Uterus (tissue), 4 donors: ENCODE measurements around the gene PHF1. TPM values are rescaled to one million over a fixed set of nuclear protein-coding genes. Genes with fewer than 3 reads are reported as not detected.
A peak's percentile ranks its signal among the peaks of the same experiment; 100 is the strongest.

ENCODE experiments used
- DNase-seq, 2 donors: peaks; one replicate each; pipeline ENCODE4 v3.0.0-alpha.2; 2019 to 2020
- H3K27ac ChIP-seq, 2 donors: fragments of 200-600 bp; sonication (generic); 1 replicate in 1 of 2; 2 replicates in 1 of 2; pipeline ENCODE4 v1.5.1; 2016 to 2018
- H3K27me3 ChIP-seq, 2 donors: fragments of 200-600 bp; sonication (generic); one replicate each; pipeline ENCODE4 v1.5.1; 2018 to 2019; ENCODE audit warnings: control low read depth in 1 of 2
- H3K36me3 ChIP-seq, 2 donors: fragments of 200-600 bp; sonication (generic); one replicate each; pipeline ENCODE4 v1.5.1; 2019; ENCODE audit warnings: control low read depth in 1 of 2
- H3K4me1 ChIP-seq, 2 donors: fragments of 200-600 bp; sonication (generic); one replicate each; pipeline ENCODE4 v1.5.1; 2018 to 2019; ENCODE audit warnings: control low read depth in 1 of 2
- H3K4me3 ChIP-seq, 2 donors: fragments of 200-600 bp; sonication (generic); 1 replicate in 1 of 2; 2 replicates in 1 of 2; pipeline ENCODE4 v1.5.1; 2018 to 2019; ENCODE audit warnings: mild to moderate bottlenecking in 1 of 2
- H3K9me3 ChIP-seq, 2 donors: fragments of 200-600 bp; sonication (generic); one replicate each; pipeline ENCODE4 v1.5.1; 2019; ENCODE audit warnings: control low read depth in 1 of 2
- POLR2A ChIP-seq, 2 donors: fragments of 450-650 bp; IDR thresholded peaks; one replicate each; pipeline ENCODE4 v1.6.1; 2016; ENCODE audit warnings: antibody characterized with exemption in 2 of 2, mild to moderate bottlenecking in 1 of 2, moderate library complexity in 1 of 2
- intact Hi-C: fragments of 100-400 bp; cut with DNase I; formaldehyde crosslinking; loops from one replicate; pipeline ENCODE4 v1.15.1; 2023; ENCODE audit warnings: low total_unique reads
- total RNA-seq, 4 donors: library from RNA; depleted of rRNA in 3 of 4; stranded (reverse); fragments of >200 nt in 3 of 4; gene quantifications; one replicate each; pipeline versions ENCODE4 v1.1.0 to v1.2.4, GENCODE V29; 2014 to 2023
- TF ChIP-seq, protein P1 (sequence below), 4 experiments: fragments of 200-600 bp in 2 of 4; fragments of 450-650 bp in 2 of 4; sonication (generic) in 2 of 4; IDR thresholded peaks; one replicate each; pipeline ENCODE4 v1.5.1; 2016 to 2019; ENCODE audit warnings: antibody characterized with exemption in 4 of 4, mild to moderate bottlenecking in 2 of 4, moderate library complexity in 1 of 4
- donor health status: DM: yes; HTN: yes; CAD: no.

PHF1 gene
- total RNA-seq, 4 donors from 2014 or later: 10.5 to 147 (median 35.3) TPM

DNA sequence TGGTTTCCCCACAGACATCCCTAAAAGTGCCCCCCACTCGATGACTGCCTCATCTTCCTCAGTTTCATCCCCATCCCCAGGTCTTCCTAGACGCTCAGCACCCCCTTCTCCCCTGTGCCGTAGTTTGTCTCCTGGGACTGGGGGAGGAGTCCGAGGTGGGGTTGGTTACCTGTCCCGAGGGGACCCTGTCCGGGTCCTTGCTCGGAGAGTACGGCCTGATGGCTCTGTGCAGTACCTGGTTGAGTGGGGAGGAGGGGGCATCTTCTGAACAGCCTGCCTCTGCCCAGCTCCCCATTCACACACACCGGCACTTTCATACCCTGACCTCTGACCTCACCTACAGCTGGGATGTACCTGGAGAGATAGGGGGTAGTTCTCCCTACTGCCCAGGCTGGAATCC is 5.0 kb downstream of the PHF1 start:
- Histone ChIP-seq H3K27ac (peak overlapping the region; percentile 87 to 99), H3K9me3 (no peaks in the 10 kb centered on the region), H3K27me3 (no peaks in the 10 kb centered on the region), H3K4me3 (no peak overlapping the region), H3K36me3 (no peaks in the 10 kb centered on the region), H3K4me1 (peaks cover 12 to 14% of the 10 kb centered on the region in 2 donors)
- no peak for DNase-seq
- intact Hi-C loops: no loop called here
- TF ChIP-seq, protein P1, sequence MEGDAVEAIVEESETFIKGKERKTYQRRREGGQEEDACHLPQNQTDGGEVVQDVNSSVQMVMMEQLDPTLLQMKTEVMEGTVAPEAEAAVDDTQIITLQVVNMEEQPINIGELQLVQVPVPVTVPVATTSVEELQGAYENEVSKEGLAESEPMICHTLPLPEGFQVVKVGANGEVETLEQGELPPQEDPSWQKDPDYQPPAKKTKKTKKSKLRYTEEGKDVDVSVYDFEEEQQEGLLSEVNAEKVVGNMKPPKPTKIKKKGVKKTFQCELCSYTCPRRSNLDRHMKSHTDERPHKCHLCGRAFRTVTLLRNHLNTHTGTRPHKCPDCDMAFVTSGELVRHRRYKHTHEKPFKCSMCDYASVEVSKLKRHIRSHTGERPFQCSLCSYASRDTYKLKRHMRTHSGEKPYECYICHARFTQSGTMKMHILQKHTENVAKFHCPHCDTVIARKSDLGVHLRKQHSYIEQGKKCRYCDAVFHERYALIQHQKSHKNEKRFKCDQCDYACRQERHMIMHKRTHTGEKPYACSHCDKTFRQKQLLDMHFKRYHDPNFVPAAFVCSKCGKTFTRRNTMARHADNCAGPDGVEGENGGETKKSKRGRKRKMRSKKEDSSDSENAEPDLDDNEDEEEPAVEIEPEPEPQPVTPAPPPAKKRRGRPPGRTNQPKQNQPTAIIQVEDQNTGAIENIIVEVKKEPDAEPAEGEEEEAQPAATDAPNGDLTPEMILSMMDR (IDR thresholded peaks at IDR 0.05): no peak
- no peak for TF ChIP-seq POLR2A (IDR thresholded peaks at IDR 0.05)

GRCh38 chr6:33416386-33417127 is 5.7 kb downstream of the PHF1 start:
- no peak for TF ChIP-seq POLR2A (IDR thresholded peaks at IDR 0.05)
- TF ChIP-seq, protein P1 (IDR thresholded peaks at IDR 0.05): no peak
- peak overlapping the region; percentile 87 to 99 for H3K27ac ChIP-seq
- peaks cover 12 to 14% of the 10 kb centered on the region in 2 donors for H3K4me1 ChIP-seq
- peak overlapping the region; percentile 45 to 63 for H3K4me3 ChIP-seq
- H3K27me3 ChIP-seq: no peaks in the 10 kb centered on the region
- intact Hi-C loops: no loop called here
- no peaks in the 10 kb centered on the region for H3K36me3 ChIP-seq
- H3K9me3 ChIP-seq: no peaks in the 10 kb centered on the region
- DNase-seq: no peak

GRCh38 chr6:33417128-33417902 is 6.5 kb downstream of the PHF1 start:
- DNase-seq: no peak
- Histone ChIP-seq H3K4me3 (peak overlapping the region; percentile 45 to 63), H3K36me3 (no peaks in the 10 kb centered on the region), H3K27me3 (no peaks in the 10 kb centered on the region), H3K27ac (peak overlapping the region; percentile 87 to 99), H3K4me1 (peaks cover 12 to 14% of the 10 kb centered on the region in 2 donors), H3K9me3 (no peaks in the 10 kb centered on the region)
- intact Hi-C loops: no loop called here
- TF ChIP-seq, protein P1 (IDR thresholded peaks at IDR 0.05): no peak
- no peak for TF ChIP-seq POLR2A (IDR thresholded peaks at IDR 0.05)

DNA sequence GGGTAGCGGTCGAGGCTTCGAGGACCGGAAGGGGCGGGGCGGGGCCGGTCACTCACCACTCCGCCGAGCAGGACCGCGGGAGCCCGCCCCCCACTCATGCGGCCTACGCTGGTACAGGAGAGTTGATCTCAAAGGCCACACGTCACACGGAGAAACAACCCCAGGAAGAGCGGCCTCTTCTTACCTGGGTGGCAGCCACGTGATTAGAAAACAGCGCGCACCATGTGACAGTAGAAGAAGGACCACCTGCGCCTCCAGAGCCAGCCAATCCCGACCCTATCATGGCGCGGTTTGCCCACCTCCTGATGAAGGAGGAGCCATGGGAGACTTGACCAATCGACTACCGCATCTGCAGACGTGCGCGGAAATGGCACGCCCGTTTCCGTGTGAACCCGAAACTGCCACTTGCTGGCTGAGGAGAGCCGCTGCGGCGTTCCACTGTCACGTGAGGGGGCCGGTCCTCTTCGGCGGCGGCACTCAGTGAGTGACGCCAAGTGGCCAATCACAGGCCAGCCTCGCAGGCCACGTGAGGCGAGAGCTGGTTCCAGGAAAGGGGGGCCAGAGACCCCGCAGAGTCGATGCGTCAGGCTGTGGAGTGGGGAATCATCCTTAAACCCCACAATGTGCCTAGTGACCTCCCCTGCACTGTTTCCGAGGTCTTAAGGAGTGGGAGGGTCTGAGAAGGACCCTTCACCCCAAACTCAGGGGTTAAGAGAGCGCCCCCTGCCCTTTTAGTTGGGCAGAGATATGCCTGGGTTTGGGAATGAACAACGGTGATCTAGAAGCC is 7.3 kb downstream of the PHF1 start, which contains the start of gene CUTA:
CUTA (minus strand) TSS at position 205 of the 787 bp plus-strand sequence; CDS start at position 98, 107 bp downstream.
- Histone ChIP-seq H3K4me3 (peak within 1 kb of the TSS; percentile 48 to 63), H3K36me3 (no peaks in the 10 kb centered on the region), H3K9me3 (no peaks in the 10 kb centered on the region), H3K27me3 (no peaks in the 10 kb centered on the region), H3K4me1 (peaks cover 8 to 14% of the 10 kb centered on the region in 2 donors), H3K27ac (peak within 1 kb of the TSS; percentile 99)
- intact Hi-C loops: no loop called here
- DNase-seq: peak; percentile 99
- TF ChIP-seq POLR2A (IDR thresholded peaks at IDR 0.05): peak; percentile 88 to 93
- TF ChIP-seq, protein P1 (IDR thresholded peaks at IDR 0.05): peak; percentile 10 to 62 (median 45)
